ENCODE results near the gene PPP4R4.

PPP4R4 gene

GRCh38 chr14:94305620-94306019, 131.5 kb downstream of the PPP4R4 start:
- no peaks in the 10 kb centered on the region for H3K27me3 ChIP-seq (replicated peaks)
- H3K36me3 ChIP-seq (replicated peaks): no peaks in the 10 kb centered on the region
- in situ Hi-C loops (cut with HindIII; ENCODE audit: low pct_ligation_motif_present, low sequenced_read_pairs): no loop called here
- H3K4me3 ChIP-seq (ENCODE audit: low read depth, low read length): no peak overlapping the region
- DNase-seq: no peak
- H3K27ac ChIP-seq: no peak overlapping the region
- no peak for TF ChIP-seq CTCF (IDR thresholded peaks at IDR 0.05; ENCODE audit: low read depth, low read length, missing control alignments)

GRCh38 chr14:94306047-94306978, 132.2 kb downstream of the PPP4R4 start:
- H3K4me3 ChIP-seq (ENCODE audit: low read depth, low read length): no peak overlapping the region
- TF ChIP-seq CTCF (IDR thresholded peaks at IDR 0.05; ENCODE audit: low read depth, low read length, missing control alignments): no peak
- in situ Hi-C loops (cut with HindIII; ENCODE audit: low pct_ligation_motif_present, low sequenced_read_pairs): no loop called here
- DNase-seq: no peak
- H3K36me3 ChIP-seq (replicated peaks): no peaks in the 10 kb centered on the region
- H3K27me3 ChIP-seq (replicated peaks): no peaks in the 10 kb centered on the region
- H3K27ac ChIP-seq: no peak overlapping the region

GRCh38 chr14:94307410-94307992, 133.4 kb downstream of the PPP4R4 start:
- Histone ChIP-seq H3K27ac (no peak overlapping the region), H3K27me3 (replicated peaks) (no peaks in the 10 kb centered on the region), H3K36me3 (replicated peaks) (no peaks in the 10 kb centered on the region), H3K4me3 (ENCODE audit: low read depth, low read length) (no peak overlapping the region)
- DNase-seq: no peak
- in situ Hi-C loops (cut with HindIII; ENCODE audit: low pct_ligation_motif_present, low sequenced_read_pairs): no loop called here
- TF ChIP-seq CTCF (IDR thresholded peaks at IDR 0.05; ENCODE audit: low read depth, low read length, missing control alignments): peak; percentile 46

- no peak for DNase-seq
- no peaks in the 10 kb centered on the region for H3K27me3 ChIP-seq (replicated peaks)
- no peak overlapping the region for H3K4me3 ChIP-seq (ENCODE audit: low read depth, low read length)
- in situ Hi-C loops (cut with HindIII; ENCODE audit: low pct_ligation_motif_present, low sequenced_read_pairs): no loop called here
- TF ChIP-seq CTCF (IDR thresholded peaks at IDR 0.05; ENCODE audit: low read depth, low read length, missing control alignments): no peak
- no peaks in the 10 kb centered on the region for H3K36me3 ChIP-seq (replicated peaks)
- no peak overlapping the region for H3K27ac ChIP-seq
These were observed 135.6 kb downstream of the PPP4R4 start for GRCh38 chr14:94309721-94310120.

- in situ Hi-C loops (cut with HindIII; ENCODE audit: low pct_ligation_motif_present, low sequenced_read_pairs): no loop called here
- TF ChIP-seq CTCF (IDR thresholded peaks at IDR 0.05; ENCODE audit: low read depth, low read length, missing control alignments): no peak
- Histone ChIP-seq H3K27ac (no peak overlapping the region), H3K4me3 (ENCODE audit: low read depth, low read length) (no peak overlapping the region), H3K36me3 (replicated peaks) (no peaks in the 10 kb centered on the region), H3K27me3 (replicated peaks) (no peaks in the 10 kb centered on the region)
- DNase-seq: no peak
These were observed 136.1 kb downstream of the PPP4R4 start for GRCh38 chr14:94310248-94310647.
